Endothelial cell of umbilical vein (primary cell): ENCODE data around the gene NBEA. TPM values are rescaled to one million over a fixed set of nuclear protein-coding genes. Genes with fewer than 3 reads are reported as not detected.

ENCODE experiments used
- BruUV-seq: library from RNA; stranded (reverse); fragments of 400-500 nt; replicated peaks from 2 replicates; lab custom pipeline; 2021; lab: Mats Ljungman, UMichigan
- CTCF ChIA-PET: fragments of 300-600, 350-600 bp; sonication (Branson Sonifier 250); formaldehyde crosslinking; loops from one replicate; lab custom pipeline; 2021; ENCODE audit warnings: antibody characterized with exemption, inconsistent platforms; lab: Charles Lee
- POLR2A ChIA-PET: fragments of 300-600, 350-600 bp; sonication (Branson Sonifier 250); formaldehyde crosslinking; loops from one replicate; lab custom pipeline; 2021; ENCODE audit warnings: antibody characterized with exemption, inconsistent platforms; lab: Charles Lee
- DNase-seq: peaks from one replicate; pipeline ENCODE4 v3.0.0-alpha.2; 2011; ENCODE audit warnings: low read depth, low spot score
- FAIRE-seq: peaks from 2 replicates; lab custom pipeline; 2011; peaks lifted over from hg19 to GRCh38; lab: Jason Lieb, UNC
- H2AFZ ChIP-seq: 2 replicates; pipeline ENCODE4 v1.6.0; 2012; ENCODE audit warnings: low read depth, low read length, control low read depth, inconsistent platforms
- H3K27ac ChIP-seq: 2 replicates; pipeline ENCODE4 v1.5.1; 2011; ENCODE audit warnings: low read depth, mild to moderate bottlenecking, control low read depth, low read length, moderate library complexity; ENCODE audit not compliant: insufficient read depth
- H3K27me3 ChIP-seq, 2 experiments: 2 replicates each; pipeline versions ENCODE4 v1.6.0 to v1.6.1; 2011; ENCODE audit warnings: low read length in 2 of 2, mixed read lengths in 1 of 2; ENCODE audit not compliant: control insufficient read depth in 2 of 2, insufficient read depth in 2 of 2
- H3K36me3 ChIP-seq, 2 experiments: 2 replicates in 1 of 2; 3 replicates in 1 of 2; pipeline ENCODE4 v1.5.1; 2011; ENCODE audit warnings: low read length in 2 of 2, mild to moderate bottlenecking in 1 of 2, moderate library complexity in 1 of 2; ENCODE audit not compliant: control insufficient read depth in 2 of 2, insufficient read depth in 2 of 2; ENCODE audit errors: extremely low read depth in 1 of 2
- H3K4me1 ChIP-seq: 3 replicates; pipeline ENCODE4 v1.5.1; 2011; ENCODE audit warnings: mild to moderate bottlenecking, low read length; ENCODE audit not compliant: control insufficient read depth, insufficient read depth; ENCODE audit errors: extremely low read depth
- H3K4me2 ChIP-seq: 2 replicates; pipeline ENCODE4 v1.6.1; 2011; ENCODE audit warnings: low read length, control low read depth, mixed read lengths; ENCODE audit not compliant: insufficient read depth
- H3K4me3 ChIP-seq, 3 experiments: fragments of 200-600 bp in 1 of 3; sonication (generic), shearing (Covaris generic) in 1 of 3; replicated peaks in 1 of 3; 2 replicates each; pipeline ENCODE4 v1.5.1; 2011 to 2016; ENCODE audit warnings: control low read depth in 3 of 3, low read length in 3 of 3, mild to moderate bottlenecking in 2 of 3, inconsistent platforms in 1 of 3, low read depth in 1 of 3, moderate library complexity in 1 of 3; ENCODE audit not compliant: insufficient read depth in 1 of 3
- H3K79me2 ChIP-seq: 2 replicates; pipeline ENCODE4 v1.6.0; 2012; ENCODE audit warnings: low read length, inconsistent platforms; ENCODE audit not compliant: control insufficient read depth, insufficient read depth
- H3K9ac ChIP-seq: replicated peaks from 2 replicates; pipeline ENCODE3; 2011; ENCODE audit warnings: low read length, control low read depth; ENCODE audit not compliant: insufficient read depth; ENCODE audit errors: extremely low read depth
- H3K9me1 ChIP-seq: replicated peaks from 3 replicates; pipeline ENCODE4 v1.6.0; 2011; ENCODE audit warnings: mild to moderate bottlenecking, low read length; ENCODE audit not compliant: control insufficient read depth, insufficient read depth; ENCODE audit errors: extremely low read depth
- H3K9me3 ChIP-seq: replicated peaks from 2 replicates; pipeline ENCODE4 v1.5.1; 2012; ENCODE audit warnings: low read length, inconsistent platforms; ENCODE audit not compliant: control insufficient read depth, insufficient read depth
- H4K20me1 ChIP-seq: replicated peaks from 2 replicates; pipeline ENCODE3; 2011; ENCODE audit warnings: mild to moderate bottlenecking, low read length; ENCODE audit not compliant: control insufficient read depth, insufficient read depth; ENCODE audit errors: extremely low read depth
- EZH2 ChIP-seq: IDR thresholded peaks from 2 replicates; pipeline ENCODE4 v1.6.1; 2012; ENCODE audit warnings: borderline replicate concordance, low read depth, mild to moderate bottlenecking, moderate library complexity, low read length, inconsistent platforms; ENCODE audit not compliant: severe bottlenecking
- FOS ChIP-seq: IDR thresholded peaks from 2 replicates; pipeline ENCODE4 v1.6.1; 2011; ENCODE audit warnings: mild to moderate bottlenecking, low read length, moderate library complexity, borderline replicate concordance; ENCODE audit not compliant: insufficient read depth
- GATA2 ChIP-seq: IDR thresholded peaks from 2 replicates; pipeline ENCODE4 v1.7.0; 2011; ENCODE audit warnings: low read depth, mild to moderate bottlenecking, moderate library complexity, mixed read lengths, low read length; ENCODE audit not compliant: insufficient read length, insufficient read depth
- JUN ChIP-seq: IDR thresholded peaks from 2 replicates; pipeline ENCODE4 v1.6.1; 2011; ENCODE audit warnings: borderline replicate concordance, low read depth; ENCODE audit not compliant: insufficient read length, insufficient read depth
- MYC ChIP-seq: IDR thresholded peaks from one replicate; pipeline ENCODE4 v1.6.1; 2011; ENCODE audit warnings: mild to moderate bottlenecking, low read depth, low read length
- POLR2A ChIP-seq: IDR thresholded peaks from 2 replicates; pipeline ENCODE4 v1.6.1; 2012; ENCODE audit warnings: low read depth, mild to moderate bottlenecking, control low read depth, low read length
- POLR2AphosphoS5 ChIP-seq: IDR thresholded peaks from 2 replicates; pipeline ENCODE4 v1.6.1; 2012; ENCODE audit warnings: low read depth, mild to moderate bottlenecking, control low read depth, low read length, moderate library complexity; ENCODE audit not compliant: insufficient read depth
- dilution Hi-C: fragments of 300-500 bp; cut with MboI; formaldehyde crosslinking; loops from one replicate; pipeline ENCODE4 v1.15.0; 2019; ENCODE audit warnings: low sequenced_read_pairs; ENCODE audit not compliant: extremely low pct_ligation_motif_present
- intact Hi-C: fragments of 100-400 bp; cut with micrococcal nuclease; formaldehyde crosslinking; loops from one replicate; pipeline ENCODE4 v1.10.0; 2022
- polyA plus RNA-seq, 4 experiments: library from polyadenylated mRNA; depleted of rRNA in 3 of 4; stranded (reverse) in 3 of 4; unstranded in 1 of 4; fragments of >200 nt; gene quantifications; 2 replicates each; pipeline versions ENCODE4 v1.2.1 to v1.2.3, GENCODE V29; 2011 to 2012; ENCODE audit warnings: missing spikeins in 1 of 4
- total RNA-seq: library from RNA; stranded (reverse); gene quantifications from 2 replicates; pipeline ENCODE4 v1.2.3, GENCODE V29; 2021
- TF ChIP-seq, protein P1 (sequence below), 2 donors: IDR thresholded peaks; 1 replicate in 1 of 2; 2 replicates in 1 of 2; pipeline ENCODE4 v1.5.1; 2011; ENCODE audit warnings: low read length in 2 of 2, mild to moderate bottlenecking in 2 of 2, moderate library complexity in 2 of 2, control low read depth in 1 of 2, inconsistent platforms in 1 of 2, low read depth in 1 of 2; ENCODE audit not compliant: insufficient read depth in 1 of 2; ENCODE audit errors: extremely low read depth in 1 of 2
- TF ChIP-seq, protein P2 (sequence below): IDR thresholded peaks from 2 replicates; pipeline ENCODE4 v1.6.1; 2011; ENCODE audit not compliant: insufficient read depth, insufficient read length

NBEA gene
- total and polyA plus RNA-seq, 2 donors (not counting 3 experiments of a cell fraction or from before 2014, with no cell fraction given) = 3.0 to 4.8 TPM

DNA sequence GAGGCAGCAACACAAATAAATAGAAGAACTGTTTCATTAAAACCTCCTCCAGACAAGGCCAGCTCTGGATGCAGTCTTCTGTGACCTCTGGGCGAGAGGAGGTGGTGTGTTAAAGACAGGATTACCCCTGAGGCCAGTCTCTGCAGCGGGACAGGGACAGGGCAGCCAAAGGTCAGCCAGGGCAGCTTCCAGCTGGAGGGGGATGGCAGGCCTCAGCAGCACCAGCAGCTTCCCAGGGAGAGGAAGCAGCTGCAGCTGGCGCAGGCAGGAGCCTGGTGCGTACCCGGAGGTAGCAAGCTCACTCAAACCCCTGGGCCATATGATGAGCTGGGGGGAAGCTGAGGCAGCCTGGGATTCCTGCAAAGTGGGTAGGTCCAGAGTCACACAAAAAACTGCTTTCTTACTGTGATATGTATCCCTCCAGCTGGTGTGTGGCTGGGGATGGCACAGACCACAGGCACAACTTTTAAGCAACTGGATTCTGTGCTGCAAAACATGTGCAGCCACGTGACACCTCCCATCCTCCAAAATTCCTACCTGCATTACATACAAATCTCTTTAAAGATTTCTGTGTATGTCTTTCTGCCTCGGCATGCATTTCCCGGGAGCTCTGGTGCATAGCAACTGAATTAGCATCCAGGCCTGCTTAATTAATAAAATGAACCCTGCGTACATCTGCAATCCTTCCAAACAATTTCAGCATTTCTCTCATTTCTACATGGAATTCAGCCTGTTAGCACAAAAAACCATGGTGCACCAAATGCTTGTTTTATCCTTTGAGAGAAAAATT lies 772.7 kb downstream of the NBEA start:
- Histone ChIP-seq H3K9ac (no peak overlapping the region), H3K27ac (no peak overlapping the region), H3K36me3 (no peaks in the 10 kb centered on the region), H2AFZ (no peak overlapping the region), H4K20me1 (no peaks in the 10 kb centered on the region), H3K79me2 (no peaks in the 10 kb centered on the region), H3K4me2 (no peak overlapping the region), H3K27me3 (peaks cover 0 to 1% of the 10 kb centered on the region in 2 experiments), H3K4me1 (no peaks in the 10 kb centered on the region), H3K9me1 (no peaks in the 10 kb centered on the region), H3K9me3 (no peaks in the 10 kb centered on the region), H3K4me3 (no peak overlapping the region)
- TF ChIP-seq FOS (no peak), MYC (no peak), POLR2A (no peak), EZH2 (no peak), GATA2 (no peak), POLR2AphosphoS5 (no peak), JUN (no peak)
- TF ChIP-seq, protein P1, sequence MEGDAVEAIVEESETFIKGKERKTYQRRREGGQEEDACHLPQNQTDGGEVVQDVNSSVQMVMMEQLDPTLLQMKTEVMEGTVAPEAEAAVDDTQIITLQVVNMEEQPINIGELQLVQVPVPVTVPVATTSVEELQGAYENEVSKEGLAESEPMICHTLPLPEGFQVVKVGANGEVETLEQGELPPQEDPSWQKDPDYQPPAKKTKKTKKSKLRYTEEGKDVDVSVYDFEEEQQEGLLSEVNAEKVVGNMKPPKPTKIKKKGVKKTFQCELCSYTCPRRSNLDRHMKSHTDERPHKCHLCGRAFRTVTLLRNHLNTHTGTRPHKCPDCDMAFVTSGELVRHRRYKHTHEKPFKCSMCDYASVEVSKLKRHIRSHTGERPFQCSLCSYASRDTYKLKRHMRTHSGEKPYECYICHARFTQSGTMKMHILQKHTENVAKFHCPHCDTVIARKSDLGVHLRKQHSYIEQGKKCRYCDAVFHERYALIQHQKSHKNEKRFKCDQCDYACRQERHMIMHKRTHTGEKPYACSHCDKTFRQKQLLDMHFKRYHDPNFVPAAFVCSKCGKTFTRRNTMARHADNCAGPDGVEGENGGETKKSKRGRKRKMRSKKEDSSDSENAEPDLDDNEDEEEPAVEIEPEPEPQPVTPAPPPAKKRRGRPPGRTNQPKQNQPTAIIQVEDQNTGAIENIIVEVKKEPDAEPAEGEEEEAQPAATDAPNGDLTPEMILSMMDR (IDR thresholded peaks at IDR 0.05; ENCODE audit: extremely low read depth in 1 of 2, insufficient read depth in 1 of 2, low read depth in 1 of 2, low read length in 2 of 2) = no peak
- TF ChIP-seq, protein P2, sequence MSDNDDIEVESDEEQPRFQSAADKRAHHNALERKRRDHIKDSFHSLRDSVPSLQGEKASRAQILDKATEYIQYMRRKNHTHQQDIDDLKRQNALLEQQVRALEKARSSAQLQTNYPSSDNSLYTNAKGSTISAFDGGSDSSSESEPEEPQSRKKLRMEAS = no peak
- ChIA-PET CTCF (interaction anchor here (1.2 kb wide), 2 partner anchors 9 to 505 kb away, joined by 4 to 8 read pairs; no protein-coding TSS in a partner anchor), POLR2A (no interaction called here)
- DNase-seq (no peak), FAIRE-seq (no peak)
- intact Hi-C loops = no loop called here
- no TSS peak for BruUV-seq
- dilution Hi-C loops = no loop called here
